Kidney (tissue), 14 donors: ENCODE measurements around the gene FLT1. TPM values are rescaled to one million over a fixed set of nuclear protein-coding genes. Genes with fewer than 3 reads are reported as not detected.

Experiments
- DNase-seq, 5 donors: peaks; one replicate each; pipeline ENCODE4 v3.0.0-alpha.2; 2013 to 2020
- FAIRE-seq: peaks from 2 replicates; lab custom pipeline; 2012; peaks lifted over from hg19 to GRCh38; lab: Jason Lieb, UNC
- H3K27ac ChIP-seq, 2 donors: one replicate each; pipeline ENCODE4 v1.7.0; 2013; ENCODE audit warnings: low read depth in 2 of 2, low read length in 2 of 2, inconsistent platforms in 1 of 2
- H3K27me3 ChIP-seq: one replicate; pipeline ENCODE4 v1.7.1; 2013; ENCODE audit warnings: low read length, inconsistent platforms; ENCODE audit not compliant: control insufficient read depth, insufficient read depth
- H3K36me3 ChIP-seq, 3 donors: one replicate each; pipeline versions ENCODE4 v1.7.0 to v1.7.1; 2013; ENCODE audit warnings: low read length in 3 of 3, control low read depth in 1 of 3, inconsistent platforms in 1 of 3; ENCODE audit not compliant: insufficient read depth in 3 of 3, control insufficient read depth in 2 of 3
- H3K4me1 ChIP-seq, 3 donors: one replicate each; pipeline versions ENCODE4 v1.7.0 to v1.7.1; 2013; ENCODE audit warnings: low read length in 3 of 3, inconsistent platforms in 1 of 3, low read depth in 1 of 3; ENCODE audit not compliant: control insufficient read depth in 2 of 3, insufficient read depth in 2 of 3
- H3K4me3 ChIP-seq, 3 donors: one replicate each; pipeline versions ENCODE4 v1.7.0 to v1.8.1; 2013; ENCODE audit warnings: low read length in 3 of 3, control low read depth in 1 of 3, inconsistent platforms in 1 of 3
- H3K9ac ChIP-seq, 3 donors: one replicate each; pipeline versions ENCODE4 v1.7.0 to v1.7.1; 2013; ENCODE audit warnings: low read length in 3 of 3, control low read depth in 1 of 3, inconsistent platforms in 1 of 3
- H3K9me3 ChIP-seq, 3 donors: one replicate each; pipeline versions ENCODE4 v1.7.0 to v1.7.1; 2013; ENCODE audit warnings: low read length in 3 of 3, control low read depth in 1 of 3, inconsistent platforms in 1 of 3; ENCODE audit not compliant: control insufficient read depth in 2 of 3, insufficient read depth in 1 of 3
- intact Hi-C: fragments of 100-400 bp; cut with DNase I; formaldehyde crosslinking; loops from one replicate; pipeline ENCODE4 v1.11.1; 2022
- polyA plus RNA-seq: library from polyadenylated mRNA; stranded (reverse); fragments of 350-450 nt; fragmentation: Illumina TruSeq; extraction: RNeasy Lipid Tissue Mini Kit (QIAGEN cat#74804); gene quantifications from one replicate; pipeline ENCODE4 v1.2.3, GENCODE V29; 2014; ENCODE audit warnings: low read depth, low replicate concordance; ENCODE audit not compliant: insufficient read depth
- total RNA-seq: library from RNA; stranded (reverse); fragmentation: NEBNext Ultra II Directional; extraction: Animal tissue kit (Norgen Biotek cat#: 25700); gene quantifications from one replicate; pipeline ENCODE4 v1.2.1, GENCODE V29; 2021
- TF ChIP-seq, protein P1 (sequence below): IDR thresholded peaks from 3 replicates; pipeline ENCODE4 v1.5.1; 2012; ENCODE audit warnings: mild to moderate bottlenecking, moderate library complexity, borderline replicate concordance; ENCODE audit not compliant: insufficient read depth; ENCODE audit errors: extremely low read depth
- donor health status: control.
- donor health status: control.
- donor health status: control.
- donor health status: control.
- donor health status: control.
- donor health status: DM: yes; HTN: yes; CAD: no.
- donor health status: Normal renal cell carcinoma (clear cell type).

Gene FLT1
- total and polyA plus RNA-seq, 2 donors from 2014 or later: 17.2 to 45.7 TPM

DNA sequence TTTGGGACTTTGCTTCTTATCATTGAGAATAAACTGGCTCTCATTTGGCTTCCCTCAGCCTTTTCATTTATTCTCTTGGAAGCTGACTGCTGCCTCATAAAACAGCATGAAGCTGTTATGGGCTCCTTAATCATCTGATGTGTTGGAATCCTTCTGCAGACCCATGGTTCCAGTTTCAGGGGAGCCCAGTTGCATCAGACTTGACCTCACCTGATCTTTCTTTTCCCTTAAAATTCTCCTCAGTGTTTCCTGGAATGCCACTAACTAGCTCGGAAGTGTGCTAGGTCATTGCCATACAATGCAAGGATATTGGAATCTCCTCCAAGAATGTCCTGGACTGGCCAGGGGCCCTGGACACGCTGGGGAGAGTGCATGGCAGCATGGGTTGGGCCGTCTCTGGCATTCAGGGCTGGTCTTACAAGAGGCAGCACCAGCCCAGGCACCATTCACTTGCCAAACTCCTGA lies 158.7 kb downstream of the FLT1 start:
- H3K36me3 ChIP-seq: no peaks in the 10 kb centered on the region
- H3K9me3 ChIP-seq: no peaks in the 10 kb centered on the region
- no peak for FAIRE-seq
- intact Hi-C loops: no loop called here
- H3K4me1 ChIP-seq: peaks cover 0 to 5% (median 0%) of the 10 kb centered on the region in 3 donors
- H3K9ac ChIP-seq: no peak overlapping the region
- no peaks in the 10 kb centered on the region for H3K27me3 ChIP-seq
- TF ChIP-seq, protein P1, sequence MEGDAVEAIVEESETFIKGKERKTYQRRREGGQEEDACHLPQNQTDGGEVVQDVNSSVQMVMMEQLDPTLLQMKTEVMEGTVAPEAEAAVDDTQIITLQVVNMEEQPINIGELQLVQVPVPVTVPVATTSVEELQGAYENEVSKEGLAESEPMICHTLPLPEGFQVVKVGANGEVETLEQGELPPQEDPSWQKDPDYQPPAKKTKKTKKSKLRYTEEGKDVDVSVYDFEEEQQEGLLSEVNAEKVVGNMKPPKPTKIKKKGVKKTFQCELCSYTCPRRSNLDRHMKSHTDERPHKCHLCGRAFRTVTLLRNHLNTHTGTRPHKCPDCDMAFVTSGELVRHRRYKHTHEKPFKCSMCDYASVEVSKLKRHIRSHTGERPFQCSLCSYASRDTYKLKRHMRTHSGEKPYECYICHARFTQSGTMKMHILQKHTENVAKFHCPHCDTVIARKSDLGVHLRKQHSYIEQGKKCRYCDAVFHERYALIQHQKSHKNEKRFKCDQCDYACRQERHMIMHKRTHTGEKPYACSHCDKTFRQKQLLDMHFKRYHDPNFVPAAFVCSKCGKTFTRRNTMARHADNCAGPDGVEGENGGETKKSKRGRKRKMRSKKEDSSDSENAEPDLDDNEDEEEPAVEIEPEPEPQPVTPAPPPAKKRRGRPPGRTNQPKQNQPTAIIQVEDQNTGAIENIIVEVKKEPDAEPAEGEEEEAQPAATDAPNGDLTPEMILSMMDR: no peak
- no peak overlapping the region for H3K27ac ChIP-seq
- DNase-seq: peak in 1 of 5 donors; percentile 60
- no peak overlapping the region for H3K4me3 ChIP-seq

DNA sequence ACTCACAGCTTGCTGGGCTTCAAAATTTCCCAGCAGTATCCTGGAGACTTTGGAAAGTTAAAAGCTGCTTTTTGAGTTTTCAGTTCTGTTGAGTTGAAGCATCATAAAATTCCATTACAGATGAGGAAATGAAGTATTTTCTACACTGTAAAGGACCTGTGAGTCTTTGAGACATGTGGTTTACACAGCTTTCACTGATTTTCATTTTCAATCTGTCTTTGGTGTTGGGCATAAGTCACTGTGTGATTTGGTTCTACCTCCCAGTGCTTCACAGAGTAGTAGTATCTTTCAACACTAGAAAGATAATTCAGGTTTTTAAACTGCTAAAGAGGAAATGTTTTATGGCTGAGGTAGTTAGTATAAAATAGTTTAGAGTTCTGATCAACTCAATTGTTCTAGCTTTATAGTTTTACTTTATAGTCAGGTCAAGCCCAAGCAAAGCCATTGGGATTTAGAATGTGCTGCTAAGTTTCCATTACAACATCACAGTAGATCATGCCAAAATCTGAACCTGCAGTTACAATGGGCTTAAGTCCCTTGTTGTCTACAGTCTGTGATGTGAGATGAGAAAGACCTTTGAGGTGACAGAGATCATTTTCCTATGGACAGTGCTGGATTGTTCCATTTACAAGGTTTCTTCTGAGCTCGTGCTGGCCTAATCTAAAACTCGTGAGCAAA lies 161.6 kb downstream of the FLT1 start:
- Histone ChIP-seq H3K9me3 (no peaks in the 10 kb centered on the region), H3K9ac (no peak overlapping the region), H3K4me3 (no peak overlapping the region), H3K4me1 (peaks cover 0 to 7% (median 0%) of the 10 kb centered on the region in 3 donors), H3K27me3 (no peaks in the 10 kb centered on the region), H3K36me3 (no peaks in the 10 kb centered on the region), H3K27ac (no peak overlapping the region)
- FAIRE-seq (no peak), DNase-seq (peak in 1 of 5 donors; percentile 57)
- TF ChIP-seq, protein P1: no peak
- intact Hi-C loops: no loop called here

DNA sequence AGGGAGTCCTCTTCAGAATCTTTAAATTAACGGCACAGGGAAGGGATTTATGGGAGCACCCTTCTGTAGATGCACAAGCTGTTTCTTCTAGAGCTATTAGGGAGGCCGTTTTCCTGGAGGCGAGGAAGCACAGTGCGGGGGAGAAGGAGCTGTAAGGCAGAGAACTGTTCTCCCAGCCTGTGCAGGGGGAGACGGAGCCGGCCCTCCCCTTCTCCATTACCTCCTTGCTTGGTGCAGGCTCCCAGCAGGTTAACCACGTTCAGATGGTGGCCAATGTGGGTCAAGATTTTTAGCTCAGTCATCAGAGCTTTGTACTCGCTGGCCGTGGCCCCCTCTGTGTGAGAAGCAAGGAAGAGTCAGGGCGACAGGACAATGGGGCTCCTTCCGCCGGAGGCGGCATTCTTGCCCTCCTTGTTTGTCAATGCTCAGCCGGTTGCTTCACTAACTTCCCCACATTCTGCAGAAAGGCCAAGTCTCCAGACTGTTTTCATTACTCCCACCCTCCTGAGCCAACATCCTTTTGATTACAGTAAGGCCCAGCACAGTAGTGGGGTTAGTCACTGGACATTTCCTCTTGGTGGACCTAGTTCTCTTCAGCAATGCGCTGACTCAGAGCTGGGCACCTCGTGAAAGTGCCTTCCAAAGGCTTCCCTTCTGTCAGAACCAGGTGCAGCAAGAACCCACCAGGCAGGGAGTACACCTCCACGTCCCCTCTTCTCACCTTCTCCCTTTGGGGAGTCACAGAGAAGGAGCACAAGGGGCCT lies 165.4 kb downstream of the FLT1 start:
- DNase-seq (peak in 1 of 5 donors; percentile 43), FAIRE-seq (no peak)
- Histone ChIP-seq H3K4me3 (no peak overlapping the region), H3K9ac (no peak overlapping the region), H3K36me3 (no peaks in the 10 kb centered on the region), H3K4me1 (peaks cover 0 to 3% (median 0%) of the 10 kb centered on the region in 3 donors), H3K27ac (no peak overlapping the region), H3K27me3 (no peaks in the 10 kb centered on the region), H3K9me3 (no peaks in the 10 kb centered on the region)
- TF ChIP-seq, protein P1: no peak
- intact Hi-C loops: no loop called here
